HepG2 (cell line): Measurements from ENCODE around the gene PTPN14.

Experiments used
- BCL3 ChIP-seq: sonication (generic); formaldehyde crosslinking; IDR thresholded peaks from 2 replicates; pipeline ENCODE4 v1.5.1; 2020; ENCODE audit warnings: mild to moderate bottlenecking, missing genetic modification reagents, moderate library complexity
- KAT2B ChIP-seq: fragments of 150-350 bp; IDR thresholded peaks from 2 replicates; pipeline ENCODE4 v1.6.1; 2014; ENCODE audit warnings: low read depth, low read length, borderline replicate concordance
- TF ChIP-seq, protein P1 (sequence below): sonication (generic); formaldehyde crosslinking; IDR thresholded peaks from 2 replicates; pipeline ENCODE4 v1.4.0; 2020; ENCODE audit warnings: missing genetic modification reagents

- TF ChIP-seq BCL3: no peak
- TF ChIP-seq, protein P1, sequence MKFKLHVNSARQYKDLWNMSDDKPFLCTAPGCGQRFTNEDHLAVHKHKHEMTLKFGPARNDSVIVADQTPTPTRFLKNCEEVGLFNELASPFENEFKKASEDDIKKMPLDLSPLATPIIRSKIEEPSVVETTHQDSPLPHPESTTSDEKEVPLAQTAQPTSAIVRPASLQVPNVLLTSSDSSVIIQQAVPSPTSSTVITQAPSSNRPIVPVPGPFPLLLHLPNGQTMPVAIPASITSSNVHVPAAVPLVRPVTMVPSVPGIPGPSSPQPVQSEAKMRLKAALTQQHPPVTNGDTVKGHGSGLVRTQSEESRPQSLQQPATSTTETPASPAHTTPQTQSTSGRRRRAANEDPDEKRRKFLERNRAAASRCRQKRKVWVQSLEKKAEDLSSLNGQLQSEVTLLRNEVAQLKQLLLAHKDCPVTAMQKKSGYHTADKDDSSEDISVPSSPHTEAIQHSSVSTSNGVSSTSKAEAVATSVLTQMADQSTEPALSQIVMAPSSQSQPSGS (CRISPR knock-in tag): no peak
- no peak for TF ChIP-seq KAT2B
Observed at GRCh38 chr1:214474467-214474866, 76.9 kb downstream of the PTPN14 start.
